Ovary (tissue), 3 donors: ENCODE measurements around the gene PTPRJ.

ENCODE experiments used
- POLR2A ChIP-seq: fragments of 450-650 bp; IDR thresholded peaks from one replicate; pipeline ENCODE4 v1.6.1; 2017; ENCODE audit warnings: antibody characterized with exemption, mild to moderate bottlenecking, moderate library complexity
- TF ChIP-seq, protein P1 (sequence below), 3 donors: fragments of 450-650 bp in 2 of 3; fragments of 200-600 bp in 1 of 3; IDR thresholded peaks; one replicate each; pipeline versions ENCODE4 v1.5.1 to v1.8.0; 2016 to 2022; ENCODE audit warnings: antibody characterized with exemption in 3 of 3, mild to moderate bottlenecking in 1 of 3
- donor health status: DM: no; HTN: no; CAD: no.

DNA sequence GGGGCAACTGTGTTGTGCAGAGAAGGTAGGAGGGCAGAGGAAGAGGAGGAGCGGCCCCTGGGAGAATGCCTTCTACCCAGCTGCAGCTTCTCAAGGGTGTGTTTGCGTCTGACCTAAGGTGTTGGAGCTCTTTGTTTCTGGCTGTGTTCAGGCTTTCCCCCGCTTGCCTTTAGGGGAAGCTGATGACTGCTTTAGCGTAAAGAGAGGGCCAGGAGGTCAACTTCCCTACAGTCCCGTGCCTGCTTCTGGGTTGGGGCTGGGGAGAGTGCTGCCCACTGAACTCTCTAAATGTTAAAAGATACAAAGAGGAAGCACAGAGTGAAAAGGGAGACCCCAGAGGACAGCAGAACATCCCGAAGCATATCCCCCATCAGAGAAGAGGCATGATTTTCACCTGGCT lies 99.2 kb downstream of the PTPRJ start:
- TF ChIP-seq, protein P1, sequence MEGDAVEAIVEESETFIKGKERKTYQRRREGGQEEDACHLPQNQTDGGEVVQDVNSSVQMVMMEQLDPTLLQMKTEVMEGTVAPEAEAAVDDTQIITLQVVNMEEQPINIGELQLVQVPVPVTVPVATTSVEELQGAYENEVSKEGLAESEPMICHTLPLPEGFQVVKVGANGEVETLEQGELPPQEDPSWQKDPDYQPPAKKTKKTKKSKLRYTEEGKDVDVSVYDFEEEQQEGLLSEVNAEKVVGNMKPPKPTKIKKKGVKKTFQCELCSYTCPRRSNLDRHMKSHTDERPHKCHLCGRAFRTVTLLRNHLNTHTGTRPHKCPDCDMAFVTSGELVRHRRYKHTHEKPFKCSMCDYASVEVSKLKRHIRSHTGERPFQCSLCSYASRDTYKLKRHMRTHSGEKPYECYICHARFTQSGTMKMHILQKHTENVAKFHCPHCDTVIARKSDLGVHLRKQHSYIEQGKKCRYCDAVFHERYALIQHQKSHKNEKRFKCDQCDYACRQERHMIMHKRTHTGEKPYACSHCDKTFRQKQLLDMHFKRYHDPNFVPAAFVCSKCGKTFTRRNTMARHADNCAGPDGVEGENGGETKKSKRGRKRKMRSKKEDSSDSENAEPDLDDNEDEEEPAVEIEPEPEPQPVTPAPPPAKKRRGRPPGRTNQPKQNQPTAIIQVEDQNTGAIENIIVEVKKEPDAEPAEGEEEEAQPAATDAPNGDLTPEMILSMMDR (IDR thresholded peaks at IDR 0.05) = no peak
- no peak for TF ChIP-seq POLR2A
